WTC11 (cell line): ENCODE results near the gene NBEA. TPM values are rescaled to one million over a fixed set of nuclear protein-coding genes. Genes with fewer than 3 reads are reported as not detected.

ENCODE experiments used
- ATAC-seq: fragments of 200-7000 bp; cut with Tn5 transposase; 2 replicates; pipeline ENCODE4 v1.10.0; 2021; ENCODE audit warnings: mild to moderate bottlenecking, moderate library complexity
- CTCF ChIA-PET: fragments of 300-600 bp; sonication (Branson Sonifier 250); formaldehyde crosslinking; loops from one replicate; lab custom pipeline; 2021; ENCODE audit warnings: antibody characterized with exemption; lab: Charles Lee
- POLR2A ChIA-PET: fragments of 350-600 bp; sonication (Branson Sonifier 250); formaldehyde crosslinking; loops from one replicate; lab custom pipeline; 2021; ENCODE audit warnings: antibody characterized with exemption; lab: Charles Lee
- DNase-seq: peaks from one replicate; pipeline ENCODE4 v3.0.0; 2021; ENCODE audit warnings: low spot score
- H3K27ac Mint-ChIP-seq: 2 replicates; pipeline ENCODE4 v1.8.0; 2021; ENCODE audit warnings: mixed read lengths
- H3K27me3 Mint-ChIP-seq: 2 replicates; pipeline ENCODE4 v1.8.0; 2021; ENCODE audit warnings: low read depth, mild to moderate bottlenecking, moderate library complexity, mixed read lengths
- H3K36me3 Mint-ChIP-seq: 2 replicates; pipeline ENCODE4 v1.8.0; 2021; ENCODE audit warnings: mixed read lengths
- H3K4me1 Mint-ChIP-seq: 2 replicates; pipeline ENCODE4 v1.8.0; 2022; ENCODE audit warnings: mixed read lengths
- H3K4me3 Mint-ChIP-seq: 2 replicates; pipeline ENCODE4 v1.8.0; 2021; ENCODE audit warnings: mild to moderate bottlenecking, moderate library complexity, mixed read lengths
- H3K9me3 Mint-ChIP-seq: 2 replicates; pipeline ENCODE4 v1.8.0; 2021; ENCODE audit warnings: mixed read lengths
- AFF4 ChIP-seq: sonication (generic); formaldehyde crosslinking; IDR thresholded peaks from 2 replicates; pipeline ENCODE4 v1.8.1; 2023; ENCODE audit warnings: mild to moderate bottlenecking, missing genetic modification reagents, borderline replicate concordance
- ATF2 ChIP-seq: sonication (generic); formaldehyde crosslinking; IDR thresholded peaks from 2 replicates; pipeline ENCODE4 v1.8.1; 2022; ENCODE audit warnings: low read depth, missing genetic modification reagents, borderline replicate concordance
- FOXJ3 ChIP-seq: sonication (generic); formaldehyde crosslinking; IDR thresholded peaks from 2 replicates; pipeline ENCODE4 v1.9.0; 2021; ENCODE audit warnings: missing genetic modification reagents, mild to moderate bottlenecking, borderline replicate concordance
- FOXK1 ChIP-seq: sonication (generic); formaldehyde crosslinking; IDR thresholded peaks from 2 replicates; pipeline ENCODE4 v1.8.0; 2022; ENCODE audit warnings: mild to moderate bottlenecking, moderate library complexity, missing genetic modification reagents
- FOXP4 ChIP-seq: sonication (generic); formaldehyde crosslinking; IDR thresholded peaks from 2 replicates; pipeline ENCODE4 v1.8.0; 2022; ENCODE audit warnings: mild to moderate bottlenecking, missing genetic modification reagents
- MYBL2 ChIP-seq: sonication (generic); formaldehyde crosslinking; IDR thresholded peaks from 2 replicates; pipeline ENCODE4 v1.8.1; 2023; ENCODE audit warnings: mild to moderate bottlenecking, moderate library complexity, missing genetic modification reagents
- NR1H2 ChIP-seq: sonication (generic); formaldehyde crosslinking; IDR thresholded peaks from 2 replicates; pipeline ENCODE4 v1.9.0; 2021; ENCODE audit warnings: mild to moderate bottlenecking, moderate library complexity, missing genetic modification reagents
- SMAD3 ChIP-seq: sonication (generic); formaldehyde crosslinking; IDR thresholded peaks from 2 replicates; pipeline ENCODE4 v1.8.0; 2022; ENCODE audit warnings: missing genetic modification reagents, mild to moderate bottlenecking, borderline replicate concordance
- ZNF232 ChIP-seq: sonication (generic); formaldehyde crosslinking; IDR thresholded peaks from 2 replicates; pipeline ENCODE4 v1.8.0; 2022; ENCODE audit warnings: mild to moderate bottlenecking, missing genetic modification reagents
- total RNA-seq: library from RNA; stranded (reverse); gene quantifications from 3 replicates; pipeline ENCODE4 v1.2.3, GENCODE V29; 2021
- TF ChIP-seq, protein P1 (sequence below): sonication (generic); formaldehyde crosslinking; conservative IDR thresholded peaks from 2 replicates; pipeline ENCODE4 v1.8.1; 2023; ENCODE audit warnings: mild to moderate bottlenecking, low read depth, missing genetic modification reagents, moderate library complexity
- TF ChIP-seq, protein P2 (sequence below): sonication (generic); formaldehyde crosslinking; IDR thresholded peaks from 2 replicates; pipeline ENCODE4 v1.8.1; 2023; ENCODE audit warnings: mild to moderate bottlenecking, missing genetic modification reagents, moderate library complexity
- TF ChIP-seq, protein P3 (sequence below): sonication (generic); formaldehyde crosslinking; IDR thresholded peaks from 2 replicates; pipeline ENCODE4 v1.8.1; 2023; ENCODE audit warnings: mild to moderate bottlenecking, moderate library complexity, missing genetic modification reagents
- TF ChIP-seq, protein P4 (sequence below): sonication (generic); formaldehyde crosslinking; IDR thresholded peaks from 2 replicates; pipeline ENCODE4 v1.8.0; 2023; ENCODE audit warnings: missing genetic modification reagents
- TF ChIP-seq, protein P5 (sequence below): sonication (generic); formaldehyde crosslinking; conservative IDR thresholded peaks from 2 replicates; pipeline ENCODE4 v1.8.1; 2022; ENCODE audit warnings: mild to moderate bottlenecking, missing genetic modification reagents
- TF ChIP-seq, protein P6 (sequence below): sonication (generic); formaldehyde crosslinking; IDR thresholded peaks from 2 replicates; pipeline ENCODE4 v1.8.0; 2022; ENCODE audit warnings: mild to moderate bottlenecking, missing genetic modification reagents
- TF ChIP-seq, protein P7 (sequence below): fragments of 250-450 bp; sonication (Bioruptor Pico); IDR thresholded peaks from 2 replicates; pipeline ENCODE4 v1.9.0; 2021; ENCODE audit warnings: mild to moderate bottlenecking, borderline replicate concordance

The NBEA gene
- total RNA-seq, 1 experiment from 2014 or later, result 20.9 TPM

DNA sequence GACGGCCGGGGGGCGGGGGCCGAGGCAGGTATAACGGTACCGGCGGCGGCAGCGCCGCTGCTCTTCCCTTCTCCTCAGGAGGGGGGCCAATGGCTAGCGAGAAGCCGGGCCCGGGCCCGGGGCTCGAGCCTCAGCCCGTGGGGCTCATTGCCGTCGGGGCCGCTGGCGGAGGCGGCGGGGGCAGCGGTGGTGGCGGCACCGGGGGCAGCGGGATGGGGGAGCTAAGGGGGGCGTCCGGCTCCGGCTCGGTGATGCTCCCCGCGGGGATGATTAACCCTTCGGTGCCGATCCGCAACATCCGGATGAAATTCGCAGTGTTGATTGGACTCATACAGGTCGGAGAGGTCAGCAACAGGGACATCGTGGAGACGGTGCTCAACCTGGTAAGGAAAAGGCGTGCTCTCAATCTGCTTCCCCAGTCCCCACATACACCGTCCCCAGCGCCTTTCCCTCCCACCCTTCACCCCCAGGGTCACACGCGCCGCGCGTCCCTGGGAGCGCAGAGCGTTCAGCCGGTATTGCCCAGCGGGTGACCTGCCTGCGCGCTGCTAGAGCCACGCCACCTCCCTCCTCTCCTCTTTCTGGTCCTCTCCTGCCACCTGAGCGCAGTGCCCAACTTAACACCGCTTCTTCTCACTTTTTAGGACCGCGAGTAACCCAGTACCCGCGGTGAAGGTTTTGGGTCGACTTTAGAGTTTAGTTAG lies 814 bp downstream of the NBEA start:
- Mint-ChIP-seq H3K4me1 (peaks cover 49% of the 10 kb centered on the region), H3K27me3 (no peaks in the 10 kb centered on the region), H3K9me3 (no peaks in the 10 kb centered on the region), H3K4me3 (peak overlapping the region; percentile 83), H3K27ac (no peak overlapping the region; the same call in 1 of the 2 replicates), H3K36me3 (no peaks in the 10 kb centered on the region)
- TF ChIP-seq, protein P1, sequence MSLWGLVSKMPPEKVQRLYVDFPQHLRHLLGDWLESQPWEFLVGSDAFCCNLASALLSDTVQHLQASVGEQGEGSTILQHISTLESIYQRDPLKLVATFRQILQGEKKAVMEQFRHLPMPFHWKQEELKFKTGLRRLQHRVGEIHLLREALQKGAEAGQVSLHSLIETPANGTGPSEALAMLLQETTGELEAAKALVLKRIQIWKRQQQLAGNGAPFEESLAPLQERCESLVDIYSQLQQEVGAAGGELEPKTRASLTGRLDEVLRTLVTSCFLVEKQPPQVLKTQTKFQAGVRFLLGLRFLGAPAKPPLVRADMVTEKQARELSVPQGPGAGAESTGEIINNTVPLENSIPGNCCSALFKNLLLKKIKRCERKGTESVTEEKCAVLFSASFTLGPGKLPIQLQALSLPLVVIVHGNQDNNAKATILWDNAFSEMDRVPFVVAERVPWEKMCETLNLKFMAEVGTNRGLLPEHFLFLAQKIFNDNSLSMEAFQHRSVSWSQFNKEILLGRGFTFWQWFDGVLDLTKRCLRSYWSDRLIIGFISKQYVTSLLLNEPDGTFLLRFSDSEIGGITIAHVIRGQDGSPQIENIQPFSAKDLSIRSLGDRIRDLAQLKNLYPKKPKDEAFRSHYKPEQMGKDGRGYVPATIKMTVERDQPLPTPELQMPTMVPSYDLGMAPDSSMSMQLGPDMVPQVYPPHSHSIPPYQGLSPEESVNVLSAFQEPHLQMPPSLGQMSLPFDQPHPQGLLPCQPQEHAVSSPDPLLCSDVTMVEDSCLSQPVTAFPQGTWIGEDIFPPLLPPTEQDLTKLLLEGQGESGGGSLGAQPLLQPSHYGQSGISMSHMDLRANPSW (CRISPR knock-in tag), result no peak
- TF ChIP-seq, protein P2, sequence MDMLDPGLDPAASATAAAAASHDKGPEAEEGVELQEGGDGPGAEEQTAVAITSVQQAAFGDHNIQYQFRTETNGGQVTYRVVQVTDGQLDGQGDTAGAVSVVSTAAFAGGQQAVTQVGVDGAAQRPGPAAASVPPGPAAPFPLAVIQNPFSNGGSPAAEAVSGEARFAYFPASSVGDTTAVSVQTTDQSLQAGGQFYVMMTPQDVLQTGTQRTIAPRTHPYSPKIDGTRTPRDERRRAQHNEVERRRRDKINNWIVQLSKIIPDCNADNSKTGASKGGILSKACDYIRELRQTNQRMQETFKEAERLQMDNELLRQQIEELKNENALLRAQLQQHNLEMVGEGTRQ, result 0 out of 2 replicates have a peak, but pooled peaks have one; percentile 16
- TF ChIP-seq MYBL2 (CRISPR knock-in tag), result 0 out of 2 replicates have a peak, but pooled peaks have one; percentile 4
- TF ChIP-seq, protein P3, sequence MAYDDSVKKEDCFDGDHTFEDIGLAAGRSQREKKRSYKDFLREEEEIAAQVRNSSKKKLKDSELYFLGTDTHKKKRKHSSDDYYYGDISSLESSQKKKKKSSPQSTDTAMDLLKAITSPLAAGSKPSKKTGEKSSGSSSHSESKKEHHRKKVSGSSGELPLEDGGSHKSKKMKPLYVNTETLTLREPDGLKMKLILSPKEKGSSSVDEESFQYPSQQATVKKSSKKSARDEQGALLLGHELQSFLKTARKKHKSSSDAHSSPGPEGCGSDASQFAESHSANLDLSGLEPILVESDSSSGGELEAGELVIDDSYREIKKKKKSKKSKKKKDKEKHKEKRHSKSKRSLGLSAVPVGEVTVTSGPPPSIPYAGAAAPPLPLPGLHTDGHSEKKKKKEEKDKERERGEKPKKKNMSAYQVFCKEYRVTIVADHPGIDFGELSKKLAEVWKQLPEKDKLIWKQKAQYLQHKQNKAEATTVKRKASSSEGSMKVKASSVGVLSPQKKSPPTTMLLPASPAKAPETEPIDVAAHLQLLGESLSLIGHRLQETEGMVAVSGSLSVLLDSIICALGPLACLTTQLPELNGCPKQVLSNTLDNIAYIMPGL (CRISPR knock-in tag), result no peak
- TF ChIP-seq, protein P4, sequence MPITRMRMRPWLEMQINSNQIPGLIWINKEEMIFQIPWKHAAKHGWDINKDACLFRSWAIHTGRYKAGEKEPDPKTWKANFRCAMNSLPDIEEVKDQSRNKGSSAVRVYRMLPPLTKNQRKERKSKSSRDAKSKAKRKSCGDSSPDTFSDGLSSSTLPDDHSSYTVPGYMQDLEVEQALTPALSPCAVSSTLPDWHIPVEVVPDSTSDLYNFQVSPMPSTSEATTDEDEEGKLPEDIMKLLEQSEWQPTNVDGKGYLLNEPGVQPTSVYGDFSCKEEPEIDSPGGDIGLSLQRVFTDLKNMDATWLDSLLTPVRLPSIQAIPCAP (CRISPR knock-in tag), result no peak
- TF ChIP-seq SMAD3 (CRISPR knock-in tag), result no peak
- no peak for TF ChIP-seq ATF2
- TF ChIP-seq FOXP4 (CRISPR knock-in tag), result 0 out of 2 replicates have a peak, but pooled peaks have one; percentile 44
- no peak for TF ChIP-seq FOXJ3
- 0 out of 2 replicates have a peak, but pooled peaks have one; percentile 22 for TF ChIP-seq FOXK1
- TF ChIP-seq, protein P5, sequence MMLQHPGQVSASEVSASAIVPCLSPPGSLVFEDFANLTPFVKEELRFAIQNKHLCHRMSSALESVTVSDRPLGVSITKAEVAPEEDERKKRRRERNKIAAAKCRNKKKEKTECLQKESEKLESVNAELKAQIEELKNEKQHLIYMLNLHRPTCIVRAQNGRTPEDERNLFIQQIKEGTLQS (CRISPR knock-in tag), result no peak
- TF ChIP-seq, protein P6, sequence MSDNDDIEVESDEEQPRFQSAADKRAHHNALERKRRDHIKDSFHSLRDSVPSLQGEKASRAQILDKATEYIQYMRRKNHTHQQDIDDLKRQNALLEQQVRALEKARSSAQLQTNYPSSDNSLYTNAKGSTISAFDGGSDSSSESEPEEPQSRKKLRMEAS, result peak; percentile 11; the same call in 1 of the 2 replicates
- no peak for TF ChIP-seq ZNF232 (CRISPR knock-in tag)
- TF ChIP-seq AFF4 (CRISPR knock-in tag), result no peak
- TF ChIP-seq NR1H2 (CRISPR knock-in tag), result no peak
- TF ChIP-seq, protein P7, sequence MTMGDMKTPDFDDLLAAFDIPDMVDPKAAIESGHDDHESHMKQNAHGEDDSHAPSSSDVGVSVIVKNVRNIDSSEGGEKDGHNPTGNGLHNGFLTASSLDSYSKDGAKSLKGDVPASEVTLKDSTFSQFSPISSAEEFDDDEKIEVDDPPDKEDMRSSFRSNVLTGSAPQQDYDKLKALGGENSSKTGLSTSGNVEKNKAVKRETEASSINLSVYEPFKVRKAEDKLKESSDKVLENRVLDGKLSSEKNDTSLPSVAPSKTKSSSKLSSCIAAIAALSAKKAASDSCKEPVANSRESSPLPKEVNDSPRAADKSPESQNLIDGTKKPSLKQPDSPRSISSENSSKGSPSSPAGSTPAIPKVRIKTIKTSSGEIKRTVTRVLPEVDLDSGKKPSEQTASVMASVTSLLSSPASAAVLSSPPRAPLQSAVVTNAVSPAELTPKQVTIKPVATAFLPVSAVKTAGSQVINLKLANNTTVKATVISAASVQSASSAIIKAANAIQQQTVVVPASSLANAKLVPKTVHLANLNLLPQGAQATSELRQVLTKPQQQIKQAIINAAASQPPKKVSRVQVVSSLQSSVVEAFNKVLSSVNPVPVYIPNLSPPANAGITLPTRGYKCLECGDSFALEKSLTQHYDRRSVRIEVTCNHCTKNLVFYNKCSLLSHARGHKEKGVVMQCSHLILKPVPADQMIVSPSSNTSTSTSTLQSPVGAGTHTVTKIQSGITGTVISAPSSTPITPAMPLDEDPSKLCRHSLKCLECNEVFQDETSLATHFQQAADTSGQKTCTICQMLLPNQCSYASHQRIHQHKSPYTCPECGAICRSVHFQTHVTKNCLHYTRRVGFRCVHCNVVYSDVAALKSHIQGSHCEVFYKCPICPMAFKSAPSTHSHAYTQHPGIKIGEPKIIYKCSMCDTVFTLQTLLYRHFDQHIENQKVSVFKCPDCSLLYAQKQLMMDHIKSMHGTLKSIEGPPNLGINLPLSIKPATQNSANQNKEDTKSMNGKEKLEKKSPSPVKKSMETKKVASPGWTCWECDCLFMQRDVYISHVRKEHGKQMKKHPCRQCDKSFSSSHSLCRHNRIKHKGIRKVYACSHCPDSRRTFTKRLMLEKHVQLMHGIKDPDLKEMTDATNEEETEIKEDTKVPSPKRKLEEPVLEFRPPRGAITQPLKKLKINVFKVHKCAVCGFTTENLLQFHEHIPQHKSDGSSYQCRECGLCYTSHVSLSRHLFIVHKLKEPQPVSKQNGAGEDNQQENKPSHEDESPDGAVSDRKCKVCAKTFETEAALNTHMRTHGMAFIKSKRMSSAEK (CRISPR knock-in tag), result no peak
- CTCF ChIA-PET, result no interaction called here
- peak; percentile 40 for ATAC-seq
- POLR2A ChIA-PET, result no interaction called here
- DNase-seq, result peak; percentile 61
